ENCODE measurements around the gene C16orf74. TPM values are rescaled to one million over a fixed set of nuclear protein-coding genes. Genes with fewer than 3 reads are reported as not detected.

C16orf74 gene
- total and polyA plus RNA-seq, 2 donors (not counting 1 experiment from before 2014, with no cell fraction given) = 73.0 to 83.3 TPM

- DNase-seq (no peak), ATAC-seq (ENCODE audit: low read depth) (no peak)
- Histone ChIP-seq H3K27ac (ENCODE audit: low read length in 2 of 2) (no peak overlapping the region), H3K36me3 (replicated peaks in 1 of 2; ENCODE audit: control extremely low read depth in 1 of 2, control insufficient read depth in 1 of 2, extremely low read depth in 1 of 2, insufficient read depth in 2 of 2, low read length in 1 of 2) (peaks cover 0 to 44% of the 10 kb centered on the region in 2 experiments), H3K4me1 (ENCODE audit: control insufficient read depth in 2 of 2, insufficient read depth in 2 of 2, low read length in 2 of 2) (no peaks in the 10 kb centered on the region), H4K20me1 (ENCODE audit: control insufficient read depth, insufficient read depth, low read length, poor library complexity, severe bottlenecking) (peaks cover 30% of the 10 kb centered on the region), H3K9me3 (ENCODE audit: control extremely low read depth in 1 of 3, control insufficient read depth in 2 of 3, insufficient read depth in 1 of 3, low read length in 2 of 3) (peaks cover 0 to 11% (median 6%) of the 10 kb centered on the region in 3 donors), H3K9ac (ENCODE audit: low read length) (no peak overlapping the region), H2AFZ (ENCODE audit: insufficient read depth, low read depth, low read length, poor library complexity, severe bottlenecking) (no peak overlapping the region), H3K79me2 (ENCODE audit: control insufficient read depth, insufficient read depth, low read length) (peaks cover 3% of the 10 kb centered on the region), H3K4me3 (ENCODE audit: control extremely low read depth in 1 of 5, extremely low read depth in 1 of 5, insufficient read depth in 1 of 5, low read depth in 2 of 5, low read length in 4 of 5) (no peak overlapping the region), H3K27me3 (replicated peaks in 1 of 4; ENCODE audit: control extremely low read depth in 1 of 4, control insufficient read depth in 3 of 4, insufficient read depth in 4 of 4, low read length in 3 of 4) (no peaks in the 10 kb centered on the region), H3K4me2 (replicated peaks; ENCODE audit: low read depth, low read length, poor library complexity, severe bottlenecking) (no peak overlapping the region)
- TF ChIP-seq EZH2 (IDR thresholded peaks at IDR 0.05; ENCODE audit: borderline replicate concordance, insufficient read depth, low read depth, low read length, poor library complexity, severe bottlenecking) = no peak
- no peak for TF ChIP-seq CTCF (IDR thresholded peaks at IDR 0.05)
- Mint-ChIP-seq H3K4me1 (no peaks in the 10 kb centered on the region), H3K9me3 (ENCODE audit: insufficient read depth) (peaks cover 3% of the 10 kb centered on the region), H3K27me3 (no peaks in the 10 kb centered on the region), H3K4me3 (no peak overlapping the region), H3K27ac (no peak overlapping the region)
- intact Hi-C loops (cut with micrococcal nuclease) = no loop called here
- ChIA-PET CTCF (no interaction called here), POLR2A (no interaction called here)
- WGBS (ENCODE audit: insufficient coverage) = 92% methylated on average over 15 of the region's 16 CpGs
These were observed 43.3 kb downstream of the C16orf74 start for GRCh38 chr16:85707528-85708095.

GRCh38 chr16:85706449-85707034, 44.4 kb downstream of the C16orf74 start:
- Mint-ChIP-seq H3K27ac (no peak overlapping the region), H3K27me3 (no peaks in the 10 kb centered on the region), H3K9me3 (ENCODE audit: insufficient read depth) (no peaks in the 10 kb centered on the region), H3K4me1 (no peaks in the 10 kb centered on the region), H3K4me3 (no peak overlapping the region)
- Histone ChIP-seq H3K4me1 (ENCODE audit: control insufficient read depth in 2 of 2, insufficient read depth in 2 of 2, low read length in 2 of 2) (no peaks in the 10 kb centered on the region), H3K9ac (ENCODE audit: low read length) (no peak overlapping the region), H3K36me3 (replicated peaks in 1 of 2; ENCODE audit: control extremely low read depth in 1 of 2, control insufficient read depth in 1 of 2, extremely low read depth in 1 of 2, insufficient read depth in 2 of 2, low read length in 1 of 2) (peaks cover 0 to 33% of the 10 kb centered on the region in 2 experiments), H4K20me1 (ENCODE audit: control insufficient read depth, insufficient read depth, low read length, poor library complexity, severe bottlenecking) (peaks cover 20% of the 10 kb centered on the region), H3K9me3 (ENCODE audit: control extremely low read depth in 1 of 3, control insufficient read depth in 2 of 3, insufficient read depth in 1 of 3, low read length in 2 of 3) (peaks cover 0 to 3% (median 0%) of the 10 kb centered on the region in 3 donors), H3K79me2 (ENCODE audit: control insufficient read depth, insufficient read depth, low read length) (peaks cover 3% of the 10 kb centered on the region), H3K4me2 (replicated peaks; ENCODE audit: low read depth, low read length, poor library complexity, severe bottlenecking) (no peak overlapping the region), H3K4me3 (ENCODE audit: control extremely low read depth in 1 of 5, extremely low read depth in 1 of 5, insufficient read depth in 1 of 5, low read depth in 2 of 5, low read length in 4 of 5) (no peak overlapping the region), H3K27me3 (replicated peaks in 1 of 4; ENCODE audit: control extremely low read depth in 1 of 4, control insufficient read depth in 3 of 4, insufficient read depth in 4 of 4, low read length in 3 of 4) (no peaks in the 10 kb centered on the region), H2AFZ (ENCODE audit: insufficient read depth, low read depth, low read length, poor library complexity, severe bottlenecking) (no peak overlapping the region), H3K27ac (ENCODE audit: low read length in 2 of 2) (no peak overlapping the region)
- CTCF ChIA-PET = interaction anchor here (1.1 kb wide), 1 partner anchor 308 kb away, joined by 3 read pairs; no protein-coding TSS in a partner anchor
- ATAC-seq (ENCODE audit: low read depth) (no peak), DNase-seq (no peak)
- no peak for TF ChIP-seq EZH2 (IDR thresholded peaks at IDR 0.05; ENCODE audit: borderline replicate concordance, insufficient read depth, low read depth, low read length, poor library complexity, severe bottlenecking)
- no peak for TF ChIP-seq CTCF (IDR thresholded peaks at IDR 0.05)
- WGBS (ENCODE audit: insufficient coverage) = 86% methylated on average over 4 of the region's 11 CpGs
- intact Hi-C loops (cut with micrococcal nuclease) = no loop called here
- POLR2A ChIA-PET = interaction anchor here (0.7 kb wide), 2 partner anchors 14 to 46 kb away, joined by 8 to 11 read pairs; no protein-coding TSS in a partner anchor

Data from B cell (primary cell).